ENCODE data around the gene WBP11.
"Not testable (repeated sequence)": the region's sequence is repeated elsewhere in the genome, so short reads cannot be mapped to it uniquely, and the experiment has no call there.

WBP11 gene

GRCh38 chr12:14756334-14757143, 46.7 kb downstream of the WBP11 start:
- TF ChIP-seq, protein P1, sequence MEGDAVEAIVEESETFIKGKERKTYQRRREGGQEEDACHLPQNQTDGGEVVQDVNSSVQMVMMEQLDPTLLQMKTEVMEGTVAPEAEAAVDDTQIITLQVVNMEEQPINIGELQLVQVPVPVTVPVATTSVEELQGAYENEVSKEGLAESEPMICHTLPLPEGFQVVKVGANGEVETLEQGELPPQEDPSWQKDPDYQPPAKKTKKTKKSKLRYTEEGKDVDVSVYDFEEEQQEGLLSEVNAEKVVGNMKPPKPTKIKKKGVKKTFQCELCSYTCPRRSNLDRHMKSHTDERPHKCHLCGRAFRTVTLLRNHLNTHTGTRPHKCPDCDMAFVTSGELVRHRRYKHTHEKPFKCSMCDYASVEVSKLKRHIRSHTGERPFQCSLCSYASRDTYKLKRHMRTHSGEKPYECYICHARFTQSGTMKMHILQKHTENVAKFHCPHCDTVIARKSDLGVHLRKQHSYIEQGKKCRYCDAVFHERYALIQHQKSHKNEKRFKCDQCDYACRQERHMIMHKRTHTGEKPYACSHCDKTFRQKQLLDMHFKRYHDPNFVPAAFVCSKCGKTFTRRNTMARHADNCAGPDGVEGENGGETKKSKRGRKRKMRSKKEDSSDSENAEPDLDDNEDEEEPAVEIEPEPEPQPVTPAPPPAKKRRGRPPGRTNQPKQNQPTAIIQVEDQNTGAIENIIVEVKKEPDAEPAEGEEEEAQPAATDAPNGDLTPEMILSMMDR (conservative IDR thresholded peaks at IDR 0.05; ENCODE audit: low read depth, low read length), result peak; percentile 69
- peak; percentile 34 for DNase-seq (ENCODE audit: low read depth)

DNA sequence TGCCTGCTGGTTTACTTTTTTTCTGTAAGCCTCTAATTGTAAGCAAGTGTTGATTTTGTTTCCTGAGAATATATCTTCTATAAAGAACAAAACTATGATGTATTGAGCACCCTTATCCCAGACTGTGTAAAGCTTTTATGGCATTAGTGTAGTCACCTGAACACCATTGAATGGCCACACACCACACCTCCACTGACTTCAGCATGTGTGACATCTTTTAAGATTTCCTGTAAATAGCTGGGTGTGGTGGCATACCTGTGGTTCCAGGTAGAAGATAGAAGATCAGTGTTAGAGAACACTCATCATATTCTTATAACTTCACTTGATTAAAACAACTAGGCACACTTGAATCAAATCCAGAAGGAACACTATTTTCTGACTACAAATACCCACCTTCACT, 51.3 kb downstream of the WBP11 start:
- no peak for DNase-seq (ENCODE audit: low read depth)
- H3K4me3 ChIP-seq (ENCODE audit: low read depth, low read length), result no peak overlapping the region
- TF ChIP-seq, protein P1 (conservative IDR thresholded peaks at IDR 0.05; ENCODE audit: low read depth, low read length), result no peak

More at GRCh38 chr12:14756334-14757143, 46.7 kb downstream of the WBP11 start:
- no peak overlapping the region for H3K4me3 ChIP-seq (ENCODE audit: low read depth, low read length)

DNA sequence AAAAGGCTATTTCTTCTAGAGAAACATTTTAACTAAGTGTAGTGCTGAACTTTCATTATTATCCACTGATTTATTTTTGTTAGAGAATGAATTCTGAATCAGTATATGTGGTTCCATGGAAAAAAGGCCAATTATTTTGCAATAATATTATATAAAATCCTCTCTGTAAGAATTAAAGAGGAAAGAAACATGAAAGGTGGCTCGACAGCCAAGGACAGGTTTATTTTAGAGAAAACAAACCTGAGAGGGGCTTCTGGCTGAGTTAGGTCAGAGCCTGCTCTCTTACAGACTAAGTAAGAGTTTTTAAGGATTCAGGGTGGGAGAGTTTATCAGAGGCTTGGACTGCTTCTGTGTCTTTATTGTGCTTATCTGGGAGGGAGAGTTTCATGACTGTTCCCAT, 60.2 kb downstream of the WBP11 start:
- TF ChIP-seq, protein P1 (conservative IDR thresholded peaks at IDR 0.05; ENCODE audit: low read depth, low read length), result no peak
- no peak overlapping the region for H3K4me3 ChIP-seq (ENCODE audit: low read depth, low read length)

GRCh38 chr12:14741942-14742341, 61.3 kb downstream of the WBP11 start:
- no peak overlapping the region for H3K4me3 ChIP-seq (ENCODE audit: low read depth, low read length)
- TF ChIP-seq, protein P1 (conservative IDR thresholded peaks at IDR 0.05; ENCODE audit: low read depth, low read length), result no peak
- DNase-seq (ENCODE audit: low read depth), result no peak

More for the DNA sequence above, 60.2 kb downstream of the WBP11 start:
- DNase-seq (ENCODE audit: low read depth), result no peak

DNA sequence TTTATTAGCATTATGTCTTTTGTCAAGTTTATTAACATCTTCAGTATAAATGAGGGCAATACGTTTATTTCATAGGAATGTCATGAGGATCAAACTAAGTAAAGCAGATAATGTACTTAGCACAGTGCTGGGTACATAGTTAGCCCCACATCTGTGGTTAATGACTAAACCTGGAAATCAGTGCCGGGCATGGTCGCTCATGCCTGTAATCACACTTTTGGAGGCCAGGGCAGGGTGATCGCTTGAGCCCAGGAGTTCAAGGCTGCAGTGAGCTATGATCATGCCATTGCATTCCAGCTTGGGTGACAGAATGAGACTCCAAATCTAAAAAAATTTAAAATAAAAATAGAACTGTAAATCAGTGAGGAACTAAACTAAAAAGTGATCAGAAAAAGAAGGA, 62.1 kb downstream of the WBP11 start:
- no peak for DNase-seq (ENCODE audit: low read depth)
- no peak overlapping the region for H3K4me3 ChIP-seq (ENCODE audit: low read depth, low read length)
- TF ChIP-seq, protein P1 (conservative IDR thresholded peaks at IDR 0.05; ENCODE audit: low read depth, low read length), result no peak

DNA sequence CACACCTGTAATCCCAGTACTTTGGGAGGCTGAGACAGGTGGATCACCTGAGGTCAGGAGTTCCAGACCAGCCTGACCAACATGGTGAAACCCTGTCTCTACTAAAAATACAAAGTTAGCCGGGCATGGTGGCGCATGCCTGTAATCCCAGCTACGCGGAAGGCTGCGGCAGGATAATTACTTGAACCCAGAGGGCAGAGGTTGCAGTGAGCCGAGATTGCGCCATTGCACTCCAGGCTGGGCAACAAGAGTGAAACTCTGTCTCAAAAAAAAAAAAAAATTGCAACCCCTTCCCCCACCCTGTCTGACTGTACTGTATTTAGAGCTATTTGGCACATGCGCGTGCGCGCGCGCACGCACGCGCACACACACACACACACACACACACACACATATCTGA, 66.8 kb downstream of the WBP11 start:
- DNase-seq (ENCODE audit: low read depth); H3K4me3 ChIP-seq (ENCODE audit: low read depth, low read length): not testable (repeated sequence)

Measured in choroid plexus epithelial cell (primary cell).